Measurements from ENCODE around the gene TMEM205.

DNA sequence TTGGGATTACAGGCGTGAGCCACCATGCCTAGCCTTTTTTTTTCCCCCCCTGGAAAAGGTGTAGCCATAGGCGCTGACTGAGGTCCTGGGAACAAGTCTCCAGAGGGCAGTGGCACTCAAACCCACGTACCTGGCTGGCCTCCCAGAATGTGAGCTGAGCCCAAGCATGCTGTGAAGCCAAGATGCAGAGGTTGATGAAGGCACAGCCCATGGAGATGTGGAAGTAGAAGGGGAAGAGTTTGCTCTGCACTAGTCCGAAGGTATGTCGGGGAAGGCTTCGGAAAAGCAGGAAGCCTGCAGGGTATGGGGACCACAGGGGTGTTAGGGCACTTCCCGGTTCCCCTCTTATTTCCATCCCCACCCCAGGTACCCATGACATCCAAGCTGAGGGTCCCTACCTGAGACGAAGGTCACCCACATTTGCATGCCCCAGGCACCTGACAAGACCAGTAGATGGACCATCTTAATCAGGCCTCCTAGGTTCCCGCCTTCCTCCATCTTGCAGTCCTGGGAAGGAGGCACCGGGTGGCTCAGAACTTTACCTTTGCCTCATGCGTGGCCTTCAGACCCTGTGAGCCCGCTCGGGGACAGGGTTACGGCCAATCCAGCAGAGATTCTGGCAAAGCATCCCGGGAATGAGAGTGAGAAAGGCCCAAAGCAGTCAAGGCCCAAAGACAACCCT lies 805 bp downstream of the TMEM205 start:
- TF ChIP-seq CTCF (IDR thresholded peaks at IDR 0.05) = no peak
- no peak for TF ChIP-seq POLR2A (IDR thresholded peaks at IDR 0.05)

Measured in thyroid gland (tissue), 4 donors.